GM12878 (cell line): Measurements from ENCODE around the gene JKAMP.

Source experiments
- CEBPB ChIP-seq, 2 experiments: fragments of 150-350 bp in 1 of 2; IDR thresholded peaks; 2 replicates each; pipeline ENCODE4 v1.6.1; 2012 to 2014; ENCODE audit warnings: low read depth in 2 of 2, low read length in 2 of 2, borderline replicate concordance in 1 of 2, inconsistent platforms in 1 of 2
- ETV6 ChIP-seq, 2 experiments: fragments of 450-650 bp in 1 of 2; IDR thresholded peaks in 1 of 2; conservative IDR thresholded peaks in 1 of 2; 2 replicates each; pipeline ENCODE4 v1.6.1; 2014; ENCODE audit warnings: antibody characterized with exemption in 1 of 2, borderline replicate concordance in 1 of 2, low read depth in 1 of 2, mild to moderate bottlenecking in 1 of 2, moderate library complexity in 1 of 2
- SIN3A ChIP-seq: IDR thresholded peaks from 2 replicates; pipeline ENCODE4 v1.6.1; 2012; ENCODE audit warnings: low read depth, low read length, improper control_type of control experiment
- SRF ChIP-seq, 2 experiments: IDR thresholded peaks; 2 replicates each; pipeline ENCODE4 v1.6.1; 2011; ENCODE audit warnings: low read depth in 2 of 2, low read length in 2 of 2, mild to moderate bottlenecking in 1 of 2, moderate library complexity in 1 of 2
- TBL1XR1 ChIP-seq: IDR thresholded peaks from 2 replicates; pipeline ENCODE4 v1.6.1; 2012; ENCODE audit warnings: low read depth, low read length, improper control_type of control experiment
- YY1 ChIP-seq: IDR thresholded peaks from 2 replicates; pipeline ENCODE4 v1.6.1; 2011; ENCODE audit warnings: low read depth, mild to moderate bottlenecking, low read length
- ZNF274 ChIP-seq: IDR thresholded peaks from one replicate; pipeline ENCODE4 v1.8.0; 2011; ENCODE audit not compliant: insufficient read length, insufficient read depth
- TF ChIP-seq, protein P1 (sequence below): fragments of 450-650 bp; IDR thresholded peaks from 2 replicates; pipeline ENCODE4 v1.6.1; 2017; ENCODE audit warnings: mild to moderate bottlenecking
- TF ChIP-seq, protein P2 (sequence below), 3 experiments: IDR thresholded peaks in 2 of 3; conservative IDR thresholded peaks in 1 of 3; 2 replicates each; pipeline ENCODE4 v1.5.1; 2011; ENCODE audit warnings: low read depth in 3 of 3, low read length in 3 of 3, mild to moderate bottlenecking in 3 of 3, control low read depth in 2 of 3, moderate library complexity in 2 of 3, inconsistent platforms in 1 of 3, mixed read lengths in 1 of 3; ENCODE audit not compliant: control insufficient read depth in 2 of 3, insufficient read depth in 1 of 3; ENCODE audit errors: extremely low read depth in 1 of 3
- TF ChIP-seq, protein P3 (sequence below): IDR thresholded peaks from 2 replicates; pipeline ENCODE4 v1.6.1; 2012; ENCODE audit warnings: improper control_type of control experiment, low read depth, low read length; ENCODE audit not compliant: insufficient replicate concordance

DNA sequence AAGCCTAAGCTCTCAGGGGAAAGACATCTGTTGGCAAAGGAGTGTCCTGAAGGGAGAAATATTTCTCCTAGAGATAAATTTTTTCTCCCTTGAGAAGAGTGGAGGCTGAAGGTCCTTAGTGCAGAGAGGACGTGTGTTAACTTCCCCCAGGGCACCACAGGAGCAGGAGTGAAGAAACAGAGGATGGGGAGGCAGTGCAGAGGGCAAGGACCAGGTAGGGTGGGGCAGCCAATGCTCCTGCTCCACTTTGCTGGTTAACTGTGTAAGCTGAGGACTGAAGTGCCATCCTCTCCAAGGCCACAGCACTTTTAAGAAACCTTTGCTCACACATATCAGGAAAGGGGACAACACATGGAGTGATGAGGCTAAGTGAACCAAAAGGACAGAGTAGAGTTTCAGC is 4.2 kb upstream of the JKAMP start:
- TF ChIP-seq CEBPB (IDR thresholded peaks at IDR 0.05; ENCODE audit: borderline replicate concordance in 1 of 2, low read depth in 2 of 2, low read length in 2 of 2) (no peak), YY1 (no peak), ETV6 (conservative IDR thresholded peaks at IDR 0.05 in 1 of 2, IDR thresholded peaks at IDR 0.05 in 1 of 2; ENCODE audit: borderline replicate concordance in 1 of 2, low read depth in 1 of 2) (no peak), SRF (IDR thresholded peaks at IDR 0.05; ENCODE audit: low read depth in 2 of 2, low read length in 2 of 2) (no peak), TBL1XR1 (no peak), SIN3A (no peak), ZNF274 (no peak)
- TF ChIP-seq, protein P1, sequence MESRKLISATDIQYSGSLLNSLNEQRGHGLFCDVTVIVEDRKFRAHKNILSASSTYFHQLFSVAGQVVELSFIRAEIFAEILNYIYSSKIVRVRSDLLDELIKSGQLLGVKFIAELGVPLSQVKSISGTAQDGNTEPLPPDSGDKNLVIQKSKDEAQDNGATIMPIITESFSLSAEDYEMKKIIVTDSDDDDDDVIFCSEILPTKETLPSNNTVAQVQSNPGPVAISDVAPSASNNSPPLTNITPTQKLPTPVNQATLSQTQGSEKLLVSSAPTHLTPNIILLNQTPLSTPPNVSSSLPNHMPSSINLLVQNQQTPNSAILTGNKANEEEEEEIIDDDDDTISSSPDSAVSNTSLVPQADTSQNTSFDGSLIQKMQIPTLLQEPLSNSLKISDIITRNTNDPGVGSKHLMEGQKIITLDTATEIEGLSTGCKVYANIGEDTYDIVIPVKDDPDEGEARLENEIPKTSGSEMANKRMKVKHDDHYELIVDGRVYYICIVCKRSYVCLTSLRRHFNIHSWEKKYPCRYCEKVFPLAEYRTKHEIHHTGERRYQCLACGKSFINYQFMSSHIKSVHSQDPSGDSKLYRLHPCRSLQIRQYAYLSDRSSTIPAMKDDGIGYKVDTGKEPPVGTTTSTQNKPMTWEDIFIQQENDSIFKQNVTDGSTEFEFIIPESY = no peak
- TF ChIP-seq, protein P2, sequence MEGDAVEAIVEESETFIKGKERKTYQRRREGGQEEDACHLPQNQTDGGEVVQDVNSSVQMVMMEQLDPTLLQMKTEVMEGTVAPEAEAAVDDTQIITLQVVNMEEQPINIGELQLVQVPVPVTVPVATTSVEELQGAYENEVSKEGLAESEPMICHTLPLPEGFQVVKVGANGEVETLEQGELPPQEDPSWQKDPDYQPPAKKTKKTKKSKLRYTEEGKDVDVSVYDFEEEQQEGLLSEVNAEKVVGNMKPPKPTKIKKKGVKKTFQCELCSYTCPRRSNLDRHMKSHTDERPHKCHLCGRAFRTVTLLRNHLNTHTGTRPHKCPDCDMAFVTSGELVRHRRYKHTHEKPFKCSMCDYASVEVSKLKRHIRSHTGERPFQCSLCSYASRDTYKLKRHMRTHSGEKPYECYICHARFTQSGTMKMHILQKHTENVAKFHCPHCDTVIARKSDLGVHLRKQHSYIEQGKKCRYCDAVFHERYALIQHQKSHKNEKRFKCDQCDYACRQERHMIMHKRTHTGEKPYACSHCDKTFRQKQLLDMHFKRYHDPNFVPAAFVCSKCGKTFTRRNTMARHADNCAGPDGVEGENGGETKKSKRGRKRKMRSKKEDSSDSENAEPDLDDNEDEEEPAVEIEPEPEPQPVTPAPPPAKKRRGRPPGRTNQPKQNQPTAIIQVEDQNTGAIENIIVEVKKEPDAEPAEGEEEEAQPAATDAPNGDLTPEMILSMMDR (IDR thresholded peaks at IDR 0.05 in 2 of 3, conservative IDR thresholded peaks at IDR 0.05 in 1 of 3; ENCODE audit: control insufficient read depth in 2 of 3, extremely low read depth in 1 of 3, insufficient read depth in 1 of 3, low read depth in 3 of 3, low read length in 3 of 3) = no peak
- TF ChIP-seq, protein P3, sequence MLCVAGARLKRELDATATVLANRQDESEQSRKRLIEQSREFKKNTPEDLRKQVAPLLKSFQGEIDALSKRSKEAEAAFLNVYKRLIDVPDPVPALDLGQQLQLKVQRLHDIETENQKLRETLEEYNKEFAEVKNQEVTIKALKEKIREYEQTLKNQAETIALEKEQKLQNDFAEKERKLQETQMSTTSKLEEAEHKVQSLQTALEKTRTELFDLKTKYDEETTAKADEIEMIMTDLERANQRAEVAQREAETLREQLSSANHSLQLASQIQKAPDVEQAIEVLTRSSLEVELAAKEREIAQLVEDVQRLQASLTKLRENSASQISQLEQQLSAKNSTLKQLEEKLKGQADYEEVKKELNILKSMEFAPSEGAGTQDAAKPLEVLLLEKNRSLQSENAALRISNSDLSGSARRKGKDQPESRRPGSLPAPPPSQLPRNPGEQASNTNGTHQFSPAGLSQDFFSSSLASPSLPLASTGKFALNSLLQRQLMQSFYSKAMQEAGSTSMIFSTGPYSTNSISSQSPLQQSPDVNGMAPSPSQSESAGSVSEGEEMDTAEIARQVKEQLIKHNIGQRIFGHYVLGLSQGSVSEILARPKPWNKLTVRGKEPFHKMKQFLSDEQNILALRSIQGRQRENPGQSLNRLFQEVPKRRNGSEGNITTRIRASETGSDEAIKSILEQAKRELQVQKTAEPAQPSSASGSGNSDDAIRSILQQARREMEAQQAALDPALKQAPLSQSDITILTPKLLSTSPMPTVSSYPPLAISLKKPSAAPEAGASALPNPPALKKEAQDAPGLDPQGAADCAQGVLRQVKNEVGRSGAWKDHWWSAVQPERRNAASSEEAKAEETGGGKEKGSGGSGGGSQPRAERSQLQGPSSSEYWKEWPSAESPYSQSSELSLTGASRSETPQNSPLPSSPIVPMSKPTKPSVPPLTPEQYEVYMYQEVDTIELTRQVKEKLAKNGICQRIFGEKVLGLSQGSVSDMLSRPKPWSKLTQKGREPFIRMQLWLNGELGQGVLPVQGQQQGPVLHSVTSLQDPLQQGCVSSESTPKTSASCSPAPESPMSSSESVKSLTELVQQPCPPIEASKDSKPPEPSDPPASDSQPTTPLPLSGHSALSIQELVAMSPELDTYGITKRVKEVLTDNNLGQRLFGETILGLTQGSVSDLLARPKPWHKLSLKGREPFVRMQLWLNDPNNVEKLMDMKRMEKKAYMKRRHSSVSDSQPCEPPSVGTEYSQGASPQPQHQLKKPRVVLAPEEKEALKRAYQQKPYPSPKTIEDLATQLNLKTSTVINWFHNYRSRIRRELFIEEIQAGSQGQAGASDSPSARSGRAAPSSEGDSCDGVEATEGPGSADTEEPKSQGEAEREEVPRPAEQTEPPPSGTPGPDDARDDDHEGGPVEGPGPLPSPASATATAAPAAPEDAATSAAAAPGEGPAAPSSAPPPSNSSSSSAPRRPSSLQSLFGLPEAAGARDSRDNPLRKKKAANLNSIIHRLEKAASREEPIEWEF = no peak
